Type B pancreatic cell (in vitro differentiated cells): Measurements from ENCODE around the gene CNTNAP2. TPM values are rescaled to one million over a fixed set of nuclear protein-coding genes. Genes with fewer than 3 reads are reported as not detected.
"Not testable (repeated sequence)": the region's sequence is repeated elsewhere in the genome, so short reads cannot be mapped to it uniquely, and the experiment has no call there.

Experiments used
- DNase-seq: peaks from one replicate; pipeline ENCODE4 v3.0.0; 2021; ENCODE audit warnings: mixed read lengths; ENCODE audit not compliant: unreplicated experiment; ENCODE audit errors: extremely low spot score
- H3K27ac Mint-ChIP-seq: 2 replicates; pipeline ENCODE4 v1.8.0; 2021; ENCODE audit warnings: mild to moderate bottlenecking, mixed read lengths
- H3K27me3 Mint-ChIP-seq: 2 replicates; pipeline ENCODE4 v1.8.0; 2021; ENCODE audit warnings: mixed read lengths
- H3K36me3 Mint-ChIP-seq: 2 replicates; pipeline ENCODE4 v1.8.0; 2021; ENCODE audit warnings: mixed read lengths
- H3K4me1 Mint-ChIP-seq: one replicate; pipeline ENCODE4 v1.8.0; 2021; ENCODE audit warnings: mixed read lengths; ENCODE audit not compliant: unreplicated experiment
- H3K4me3 Mint-ChIP-seq: 2 replicates; pipeline ENCODE4 v1.8.0; 2021; ENCODE audit warnings: mild to moderate bottlenecking, mixed read lengths
- H3K9me3 Mint-ChIP-seq: 2 replicates; pipeline ENCODE4 v1.8.0; 2021; ENCODE audit warnings: mixed read lengths
- CTCF ChIP-seq: fragments of 200-600 bp; sonication (generic); conservative IDR thresholded peaks from 2 replicates; pipeline ENCODE4 v1.5.0; 2021; ENCODE audit warnings: antibody characterized with exemption, mild to moderate bottlenecking
- total RNA-seq: library from RNA; stranded (reverse); gene quantifications from 2 replicates; pipeline ENCODE4 v1.2.1, GENCODE V29; 2021; ENCODE audit warnings: low replicate concordance

Gene CNTNAP2
- total RNA-seq, 1 donor from 2014 or later, result 26.8 TPM

DNA sequence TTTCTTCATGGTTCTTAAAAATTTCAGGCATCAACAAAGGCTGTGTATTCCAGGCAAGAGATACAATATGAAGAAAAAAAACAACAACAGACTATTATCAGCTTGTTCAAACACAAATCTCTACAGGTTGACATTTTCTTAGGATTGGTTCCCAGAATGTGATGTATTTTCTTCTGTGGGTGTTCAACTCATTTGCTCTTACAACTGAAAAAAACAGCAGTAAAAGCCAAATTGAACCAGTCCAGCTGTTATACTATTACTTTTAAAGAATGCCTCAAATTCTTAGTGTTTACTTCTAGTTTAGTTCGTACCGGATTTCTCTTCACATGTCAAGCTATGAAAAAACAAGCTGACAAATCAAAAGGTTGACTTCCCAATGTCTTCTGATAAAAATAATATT is 60.7 kb downstream of the CNTNAP2 start:
- Mint-ChIP-seq H3K36me3 (no peaks in the 10 kb centered on the region), H3K27me3 (no peaks in the 10 kb centered on the region), H3K9me3 (no peaks in the 10 kb centered on the region), H3K27ac (no peak overlapping the region), H3K4me3 (no peak overlapping the region), H3K4me1 (no peaks in the 10 kb centered on the region)
- no peak for TF ChIP-seq CTCF
- no peak for DNase-seq

GRCh38 chr7:146185844-146186243 is 69.2 kb downstream of the CNTNAP2 start:
- H3K27me3 Mint-ChIP-seq, result no peaks in the 10 kb centered on the region
- H3K27ac Mint-ChIP-seq, result no peak overlapping the region
- TF ChIP-seq CTCF, result no peak
- DNase-seq, result no peak
- no peak overlapping the region for H3K4me3 Mint-ChIP-seq
- H3K9me3 Mint-ChIP-seq, result peaks cover 6% of the 10 kb centered on the region
- H3K4me1 Mint-ChIP-seq, result no peaks in the 10 kb centered on the region
- no peaks in the 10 kb centered on the region for H3K36me3 Mint-ChIP-seq

- not testable (repeated sequence) for H3K4me3 Mint-ChIP-seq, H3K27me3 Mint-ChIP-seq, H3K9me3 Mint-ChIP-seq, H3K27ac Mint-ChIP-seq, H3K4me1 Mint-ChIP-seq, DNase-seq, H3K36me3 Mint-ChIP-seq
These were observed 74.8 kb downstream of the CNTNAP2 start for GRCh38 chr7:146191428-146191827.

- H3K27me3 Mint-ChIP-seq, result no peaks in the 10 kb centered on the region
- no peak overlapping the region for H3K4me3 Mint-ChIP-seq
- TF ChIP-seq CTCF, result no peak
- DNase-seq, result no peak
- no peak overlapping the region for H3K27ac Mint-ChIP-seq
- no peaks in the 10 kb centered on the region for H3K36me3 Mint-ChIP-seq
- H3K9me3 Mint-ChIP-seq, result no peaks in the 10 kb centered on the region
- H3K4me1 Mint-ChIP-seq, result no peaks in the 10 kb centered on the region
These were observed 85.3 kb downstream of the CNTNAP2 start for GRCh38 chr7:146201945-146202344.

DNA sequence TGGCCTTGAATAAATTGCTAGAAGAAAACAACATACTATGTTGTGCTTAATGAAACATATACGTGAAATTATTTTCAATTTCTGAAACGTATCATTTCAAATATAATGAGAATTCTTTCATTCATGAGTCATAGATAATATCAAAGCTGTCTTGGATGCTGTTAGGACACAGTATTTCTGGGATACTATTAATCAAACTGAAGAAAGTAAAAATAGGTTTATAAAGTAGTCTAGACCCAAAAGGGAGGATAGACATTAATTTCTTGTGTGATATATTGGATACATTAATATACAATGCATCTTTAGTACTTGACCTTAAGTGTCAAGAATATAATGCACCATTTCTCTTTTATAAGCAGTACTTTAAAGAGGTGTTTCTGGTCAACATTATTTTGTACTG is 89.7 kb downstream of the CNTNAP2 start:
- no peaks in the 10 kb centered on the region for H3K9me3 Mint-ChIP-seq
- H3K36me3 Mint-ChIP-seq, result no peaks in the 10 kb centered on the region
- H3K27ac Mint-ChIP-seq, result no peak overlapping the region
- no peaks in the 10 kb centered on the region for H3K4me1 Mint-ChIP-seq
- H3K4me3 Mint-ChIP-seq, result no peak overlapping the region
- no peak for DNase-seq
- no peak for TF ChIP-seq CTCF
- no peaks in the 10 kb centered on the region for H3K27me3 Mint-ChIP-seq

DNA sequence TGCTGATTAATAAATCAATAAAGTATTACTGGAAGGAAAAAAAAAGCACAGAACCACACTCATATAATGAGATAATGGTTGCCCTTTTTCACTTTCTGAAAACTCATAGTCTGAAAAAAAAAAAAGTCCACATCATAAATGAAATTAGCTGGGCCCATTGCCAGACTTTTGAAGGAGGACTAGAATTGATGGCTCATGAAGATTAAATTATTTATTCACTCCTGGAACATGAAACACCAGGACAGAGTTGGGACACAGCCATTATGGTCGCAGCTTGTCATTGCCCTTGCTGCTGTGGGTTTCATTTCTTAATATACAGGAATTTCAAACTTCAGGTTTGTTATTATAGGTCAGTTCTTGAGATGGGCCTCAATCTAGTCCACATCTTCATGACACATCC is 91.9 kb downstream of the CNTNAP2 start:
- no peaks in the 10 kb centered on the region for H3K36me3 Mint-ChIP-seq
- H3K27ac Mint-ChIP-seq, result no peak overlapping the region

More for the DNA sequence above, 91.9 kb downstream of the CNTNAP2 start:
- H3K27me3 Mint-ChIP-seq, result no peaks in the 10 kb centered on the region
- H3K9me3 Mint-ChIP-seq, result no peaks in the 10 kb centered on the region
- no peaks in the 10 kb centered on the region for H3K4me1 Mint-ChIP-seq
- DNase-seq, result no peak
- no peak for TF ChIP-seq CTCF
- no peak overlapping the region for H3K4me3 Mint-ChIP-seq
